Bronchial epithelial cell (primary cell): Measurements from ENCODE around the gene DAPK2. TPM values are rescaled to one million over a fixed set of nuclear protein-coding genes. Genes with fewer than 3 reads are reported as not detected.

ENCODE experiments used
- DNase-seq: peaks from one replicate; pipeline ENCODE4 v3.0.0-alpha.2; 2010; ENCODE audit warnings: low read depth
- FAIRE-seq: peaks from 2 replicates; lab custom pipeline; 2011; peaks lifted over from hg19 to GRCh38; lab: Jason Lieb, UNC
- H3K27me3 ChIP-seq: 2 replicates; pipeline ENCODE4 v1.5.1; 2011; ENCODE audit warnings: low read length; ENCODE audit not compliant: control insufficient read depth, insufficient read depth
- H3K36me3 ChIP-seq: 2 replicates; pipeline ENCODE4 v1.5.1; 2011; ENCODE audit warnings: low read length; ENCODE audit not compliant: control insufficient read depth, insufficient read depth
- H3K4me3 ChIP-seq: 2 replicates; pipeline ENCODE4 v1.5.1; 2011; ENCODE audit warnings: mild to moderate bottlenecking, low read depth, low read length, control low read depth
- CTCF ChIP-seq: IDR thresholded peaks from 2 replicates; pipeline ENCODE4 v1.5.1; 2011; ENCODE audit warnings: mild to moderate bottlenecking, moderate library complexity, low read length, control low read depth, inconsistent platforms; ENCODE audit not compliant: insufficient read depth, severe bottlenecking
- total RNA-seq: library from RNA; depleted of rRNA; stranded (reverse); fragments of >200 nt; gene quantifications from 2 replicates; pipeline ENCODE4 v1.2.1, GENCODE V29; 2014

The DAPK2 gene
- total RNA-seq, 1 donor from 2014 or later = 0.53 TPM

GRCh38 chr15:64048781-64049460, 2.6 kb upstream of the DAPK2 start:
- no peak for TF ChIP-seq CTCF
- H3K27me3 ChIP-seq = peaks cover 26% of the 10 kb centered on the region
- no peak for FAIRE-seq

GRCh38 chr15:64045774-64046420, 388 bp downstream of the DAPK2 start:
- H3K36me3 ChIP-seq = no peaks in the 10 kb centered on the region
- H3K27me3 ChIP-seq = peaks cover 32% of the 10 kb centered on the region
- FAIRE-seq = no peak
- DNase-seq = no peak
- no peak for TF ChIP-seq CTCF
- peak overlapping the region; percentile 42 for H3K4me3 ChIP-seq

More at GRCh38 chr15:64048781-64049460, 2.6 kb upstream of the DAPK2 start:
- no peaks in the 10 kb centered on the region for H3K36me3 ChIP-seq
- no peak overlapping the region for H3K4me3 ChIP-seq
- DNase-seq = no peak

GRCh38 chr15:64045101-64045435, 1.2 kb downstream of the DAPK2 start:
- Histone ChIP-seq H3K4me3 (no peak overlapping the region), H3K27me3 (peaks cover 32% of the 10 kb centered on the region), H3K36me3 (no peaks in the 10 kb centered on the region)
- TF ChIP-seq CTCF = no peak
- FAIRE-seq (no peak), DNase-seq (no peak)

- Histone ChIP-seq H3K27me3 (peaks cover 29% of the 10 kb centered on the region), H3K4me3 (no peak overlapping the region), H3K36me3 (no peaks in the 10 kb centered on the region)
- TF ChIP-seq CTCF = no peak
- DNase-seq (no peak), FAIRE-seq (no peak)
Measured at GRCh38 chr15:64044300-64045100, 1.8 kb downstream of the DAPK2 start.

GRCh38 chr15:64038878-64039610, 7.2 kb downstream of the DAPK2 start:
- peaks cover 12% of the 10 kb centered on the region for H3K27me3 ChIP-seq
- H3K4me3 ChIP-seq = no peak overlapping the region
- no peak for TF ChIP-seq CTCF
- DNase-seq (no peak), FAIRE-seq (no peak)
- H3K36me3 ChIP-seq = no peaks in the 10 kb centered on the region
